ENCODE results near the gene CDCA8. TPM values are rescaled to one million over a fixed set of nuclear protein-coding genes. Genes with fewer than 3 reads are reported as not detected.

CDCA8 gene
- total RNA-seq, 1 experiment from 2014 or later = 57.9 TPM

GRCh38 chr1:37708471-37708870 lies 16.2 kb downstream of the CDCA8 start:
- H3K4me2 ChIP-seq = no peak overlapping the region
- H4K20me1 ChIP-seq (ENCODE audit: insufficient read depth) = no peaks in the 10 kb centered on the region
- CTCF ChIA-PET = no interaction called here
- H3K27me3 ChIP-seq (ENCODE audit: insufficient read depth, low read depth) = no peaks in the 10 kb centered on the region
- intact Hi-C loops (cut with micrococcal nuclease; ENCODE audit: unreplicated experiment) = no loop called here
- POLR2A ChIA-PET (ENCODE audit: unreplicated experiment) = no interaction called here
- peaks cover 22% of the 10 kb centered on the region; the same call in 1 of the 2 replicates for H3F3A ChIP-seq (ENCODE audit: insufficient read depth, low read depth)
- H3K4me1 ChIP-seq (replicated peaks; ENCODE audit: insufficient read depth) = no peaks in the 10 kb centered on the region
- H2AFZ ChIP-seq = no peak overlapping the region
- no peak for TF ChIP-seq CTCF (conservative IDR thresholded peaks at IDR 0.05)
- no peak for TF ChIP-seq EZH2 (IDR thresholded peaks at IDR 0.05; ENCODE audit: low read depth)
- no peaks in the 10 kb centered on the region for H3K79me2 ChIP-seq (ENCODE audit: low read depth)
- DNase-seq = no peak
- H3K4me3 ChIP-seq = no peak overlapping the region
- H3K9me2 ChIP-seq (ENCODE audit: insufficient read depth) = no peaks in the 10 kb centered on the region
- no TSS peak for BruUV-seq (replicated peaks)
- no peaks in the 10 kb centered on the region for H3K9me3 ChIP-seq (ENCODE audit: insufficient read depth, low read depth)
- no peak overlapping the region for H3K27ac ChIP-seq
- peaks cover 22% of the 10 kb centered on the region for H3K36me3 ChIP-seq (ENCODE audit: low read depth)

GRCh38 chr1:37714226-37714625 lies 21.9 kb downstream of the CDCA8 start:
- POLR2A ChIA-PET (ENCODE audit: unreplicated experiment) = no interaction called here
- Histone ChIP-seq H4K20me1 (ENCODE audit: insufficient read depth) (no peaks in the 10 kb centered on the region), H3F3A (ENCODE audit: insufficient read depth, low read depth) (peaks cover 19% of the 10 kb centered on the region; the same call in 1 of the 2 replicates), H3K4me1 (replicated peaks; ENCODE audit: insufficient read depth) (no peaks in the 10 kb centered on the region), H3K4me3 (no peak overlapping the region), H3K36me3 (ENCODE audit: low read depth) (0 out of 2 replicates have a peak, but pooled peaks cover under 1% of the 10 kb centered on the region), H3K4me2 (no peak overlapping the region), H3K27ac (no peak overlapping the region), H3K9me2 (ENCODE audit: insufficient read depth) (no peaks in the 10 kb centered on the region), H3K9me3 (ENCODE audit: insufficient read depth, low read depth) (no peaks in the 10 kb centered on the region), H3K79me2 (ENCODE audit: low read depth) (no peaks in the 10 kb centered on the region), H3K27me3 (ENCODE audit: insufficient read depth, low read depth) (no peaks in the 10 kb centered on the region), H2AFZ (no peak overlapping the region)
- intact Hi-C loops (cut with micrococcal nuclease; ENCODE audit: unreplicated experiment) = no loop called here
- no peak for DNase-seq
- TF ChIP-seq CTCF (conservative IDR thresholded peaks at IDR 0.05) (no peak), EZH2 (IDR thresholded peaks at IDR 0.05; ENCODE audit: low read depth) (no peak)
- BruUV-seq (replicated peaks) = no TSS peak
- CTCF ChIA-PET = no interaction called here

- no TSS peak for BruUV-seq (replicated peaks)
- intact Hi-C loops (cut with micrococcal nuclease; ENCODE audit: unreplicated experiment) = no loop called here
- CTCF ChIA-PET = no interaction called here
Measured at GRCh38 chr1:37714689-37715088, 22.4 kb downstream of the CDCA8 start.

More at GRCh38 chr1:37714689-37715088, 22.4 kb downstream of the CDCA8 start:
- Histone ChIP-seq H2AFZ (no peak overlapping the region), H3K27me3 (ENCODE audit: insufficient read depth, low read depth) (no peaks in the 10 kb centered on the region), H4K20me1 (ENCODE audit: insufficient read depth) (no peaks in the 10 kb centered on the region), H3K36me3 (ENCODE audit: low read depth) (no peaks in the 10 kb centered on the region), H3K4me3 (no peak overlapping the region), H3K79me2 (ENCODE audit: low read depth) (no peaks in the 10 kb centered on the region), H3K4me1 (replicated peaks; ENCODE audit: insufficient read depth) (no peaks in the 10 kb centered on the region), H3K9me3 (ENCODE audit: insufficient read depth, low read depth) (no peaks in the 10 kb centered on the region), H3K4me2 (no peak overlapping the region), H3F3A (ENCODE audit: insufficient read depth, low read depth) (peaks cover 14% of the 10 kb centered on the region; the same call in 1 of the 2 replicates), H3K9me2 (ENCODE audit: insufficient read depth) (no peaks in the 10 kb centered on the region), H3K27ac (no peak overlapping the region)
- TF ChIP-seq CTCF (conservative IDR thresholded peaks at IDR 0.05) (no peak), EZH2 (IDR thresholded peaks at IDR 0.05; ENCODE audit: low read depth) (no peak)
- DNase-seq = no peak
- POLR2A ChIA-PET (ENCODE audit: unreplicated experiment) = no interaction called here

Measured in PC-9 (cell line).